Measurements from ENCODE around the gene PLXDC2.

GRCh38 chr10:19983880-19984565, 167.8 kb downstream of the PLXDC2 start:
- TF ChIP-seq POLR2A (IDR thresholded peaks at IDR 0.05) (no peak), EP300 (IDR thresholded peaks at IDR 0.05) (no peak), POLR2AphosphoS5 (IDR thresholded peaks at IDR 0.05) (no peak)
- TF ChIP-seq, protein P1, sequence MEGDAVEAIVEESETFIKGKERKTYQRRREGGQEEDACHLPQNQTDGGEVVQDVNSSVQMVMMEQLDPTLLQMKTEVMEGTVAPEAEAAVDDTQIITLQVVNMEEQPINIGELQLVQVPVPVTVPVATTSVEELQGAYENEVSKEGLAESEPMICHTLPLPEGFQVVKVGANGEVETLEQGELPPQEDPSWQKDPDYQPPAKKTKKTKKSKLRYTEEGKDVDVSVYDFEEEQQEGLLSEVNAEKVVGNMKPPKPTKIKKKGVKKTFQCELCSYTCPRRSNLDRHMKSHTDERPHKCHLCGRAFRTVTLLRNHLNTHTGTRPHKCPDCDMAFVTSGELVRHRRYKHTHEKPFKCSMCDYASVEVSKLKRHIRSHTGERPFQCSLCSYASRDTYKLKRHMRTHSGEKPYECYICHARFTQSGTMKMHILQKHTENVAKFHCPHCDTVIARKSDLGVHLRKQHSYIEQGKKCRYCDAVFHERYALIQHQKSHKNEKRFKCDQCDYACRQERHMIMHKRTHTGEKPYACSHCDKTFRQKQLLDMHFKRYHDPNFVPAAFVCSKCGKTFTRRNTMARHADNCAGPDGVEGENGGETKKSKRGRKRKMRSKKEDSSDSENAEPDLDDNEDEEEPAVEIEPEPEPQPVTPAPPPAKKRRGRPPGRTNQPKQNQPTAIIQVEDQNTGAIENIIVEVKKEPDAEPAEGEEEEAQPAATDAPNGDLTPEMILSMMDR (IDR thresholded peaks at IDR 0.05): no peak
